CD4-positive, alpha-beta T cell (primary cell): ENCODE measurements around the gene JCAD. TPM values are rescaled to one million over a fixed set of nuclear protein-coding genes. Genes with fewer than 3 reads are reported as not detected.

Source experiments
- ATAC-seq: fragments of 200-7000 bp; cut with Tn5 transposase; one replicate; pipeline ENCODE4 v1.10.0; 2022; ENCODE audit warnings: mild to moderate bottlenecking; ENCODE audit not compliant: poor library complexity
- CTCF ChIA-PET: fragments of 350-600 bp; sonication (Branson Sonifier 250); formaldehyde crosslinking; loops from one replicate; lab custom pipeline; 2021; ENCODE audit warnings: antibody characterized with exemption, inconsistent platforms; lab: Charles Lee
- POLR2A ChIA-PET: fragments of 350-600 bp; sonication (Branson Sonifier 250); formaldehyde crosslinking; loops from one replicate; lab custom pipeline; 2021; ENCODE audit warnings: antibody characterized with exemption, inconsistent platforms; lab: Charles Lee
- DNase-seq, 14 experiments: peaks; one replicate each; pipeline ENCODE4 v3.0.0-alpha.2; 2013 to 2020; ENCODE audit warnings: mixed read lengths in 2 of 14
- H3K27ac ChIP-seq, 2 donors: one replicate each; pipeline versions ENCODE4 v1.5.1 to v1.7.0; 2013; ENCODE audit warnings: low read length in 2 of 2, low read depth in 1 of 2, mild to moderate bottlenecking in 1 of 2
- H3K27me3 ChIP-seq, 2 experiments: 1 replicate in 1 of 2; 2 replicates in 1 of 2; pipeline versions ENCODE4 v1.6.1 to v1.7.0; 2013; ENCODE audit warnings: low read length in 2 of 2, control low read depth in 1 of 2, mild to moderate bottlenecking in 1 of 2, moderate library complexity in 1 of 2; ENCODE audit not compliant: insufficient read depth in 2 of 2, control insufficient read depth in 1 of 2
- H3K36me3 ChIP-seq: one replicate; pipeline ENCODE4 v1.6.1; 2013; ENCODE audit warnings: low read length, control low read depth; ENCODE audit not compliant: insufficient read depth
- H3K4me1 ChIP-seq: one replicate; pipeline ENCODE4 v1.6.1; 2013; ENCODE audit warnings: low read length, control low read depth; ENCODE audit not compliant: insufficient read depth
- H3K4me3 ChIP-seq: one replicate; pipeline ENCODE4 v1.5.1; 2013; ENCODE audit warnings: mild to moderate bottlenecking, low read length, moderate library complexity
- H3K9me3 ChIP-seq, 2 experiments: 1 replicate in 1 of 2; 2 replicates in 1 of 2; pipeline versions ENCODE4 v1.6.1 to v1.7.0; 2013; ENCODE audit warnings: low read length in 2 of 2, mild to moderate bottlenecking in 2 of 2, control low read depth in 1 of 2, moderate library complexity in 1 of 2; ENCODE audit not compliant: control insufficient read depth in 1 of 2, insufficient read depth in 1 of 2
- H3K27ac Mint-ChIP-seq: one replicate; pipeline ENCODE4 v1.8.0; 2020; ENCODE audit warnings: mixed read lengths
- H3K27me3 Mint-ChIP-seq: one replicate; pipeline ENCODE4 v1.8.0; 2021; ENCODE audit warnings: mixed read lengths
- H3K36me3 Mint-ChIP-seq: one replicate; pipeline ENCODE4 v1.8.0; 2021; ENCODE audit warnings: low read depth, mixed read lengths
- H3K4me1 Mint-ChIP-seq: one replicate; pipeline ENCODE4 v1.8.0; 2021; ENCODE audit warnings: low read depth, mixed read lengths
- H3K4me3 Mint-ChIP-seq: one replicate; pipeline ENCODE4 v1.8.0; 2020; ENCODE audit warnings: mild to moderate bottlenecking, mixed read lengths
- H3K9me3 Mint-ChIP-seq: one replicate; pipeline ENCODE4 v1.8.0; 2020; ENCODE audit warnings: mixed read lengths
- CTCF ChIP-seq: fragments of 200-600 bp; IDR thresholded peaks from one replicate; pipeline ENCODE4 v1.8.0; 2022; ENCODE audit warnings: antibody characterized with exemption, mild to moderate bottlenecking
- intact Hi-C, 2 experiments: fragments of 100-400 bp; cut with DNase I in 1 of 2; cut with micrococcal nuclease in 1 of 2; formaldehyde crosslinking; loops; one replicate each; pipeline versions ENCODE4 v1.15.1 to v1.9.0; 2023 to 2025; cut with DNase I, micrococcal nuclease
- total RNA-seq, 174 experiments: library from RNA in 2 of 174; stranded (reverse) in 2 of 174; gene quantifications; one replicate each; pipeline ENCODE4 v1.2.3 and lab custom pipeline; 2021 to 2026

Gene JCAD
- total RNA-seq, 2 experiments from 2014 or later = not detected

GRCh38 chr10:30040597-30040996, 18.8 kb downstream of the JCAD start:
- H3K4me1 ChIP-seq = no peaks in the 10 kb centered on the region
- CTCF ChIA-PET = no interaction called here
- H3K27ac Mint-ChIP-seq = no peak overlapping the region
- peaks cover 44 to 53% of the 10 kb centered on the region in 2 experiments for H3K27me3 ChIP-seq
- H3K27ac ChIP-seq = no peak overlapping the region
- H3K4me3 ChIP-seq = no peak overlapping the region
- no peaks in the 10 kb centered on the region for H3K9me3 Mint-ChIP-seq
- no peak overlapping the region for H3K4me3 Mint-ChIP-seq
- H3K4me1 Mint-ChIP-seq = peaks cover 3% of the 10 kb centered on the region
- no peaks in the 10 kb centered on the region for H3K36me3 Mint-ChIP-seq
- intact Hi-C loops = no loop called here
- H3K36me3 ChIP-seq = no peaks in the 10 kb centered on the region
- POLR2A ChIA-PET = interaction anchor here (2.0 kb wide), 1 partner anchor 13 kb away, joined by 9 read pairs; no protein-coding TSS in a partner anchor
- ATAC-seq = no peak
- peaks cover 0 to 5% of the 10 kb centered on the region in 2 experiments for H3K9me3 ChIP-seq
- peaks cover 93% of the 10 kb centered on the region for H3K27me3 Mint-ChIP-seq
- no peak for DNase-seq
- no peak for TF ChIP-seq CTCF

GRCh38 chr10:30039988-30040387, 19.4 kb downstream of the JCAD start:
- intact Hi-C loops = no loop called here
- Histone ChIP-seq H3K9me3 (peaks cover 0 to 5% of the 10 kb centered on the region in 2 experiments), H3K36me3 (no peaks in the 10 kb centered on the region), H3K27me3 (peaks cover 40 to 52% of the 10 kb centered on the region in 2 experiments), H3K27ac (no peak overlapping the region), H3K4me3 (no peak overlapping the region), H3K4me1 (no peaks in the 10 kb centered on the region)
- no peak for TF ChIP-seq CTCF
- H3K27me3 Mint-ChIP-seq = peaks cover 93% of the 10 kb centered on the region
- H3K4me3 Mint-ChIP-seq = no peak overlapping the region
- H3K4me1 Mint-ChIP-seq = peaks cover 5% of the 10 kb centered on the region
- ChIA-PET CTCF (no interaction called here), POLR2A (interaction anchor here (2.0 kb wide), 1 partner anchor 12 kb away, joined by 9 read pairs; no protein-coding TSS in a partner anchor)
- no peaks in the 10 kb centered on the region for H3K9me3 Mint-ChIP-seq
- H3K36me3 Mint-ChIP-seq = no peaks in the 10 kb centered on the region
- DNase-seq (no peak), ATAC-seq (no peak)
- no peak overlapping the region for H3K27ac Mint-ChIP-seq

- intact Hi-C loops = no loop called here
- H3K27me3 Mint-ChIP-seq = peaks cover 93% of the 10 kb centered on the region
- POLR2A ChIA-PET = no interaction called here
Measured at GRCh38 chr10:30039567-30039966, 19.8 kb downstream of the JCAD start.

More at GRCh38 chr10:30039567-30039966, 19.8 kb downstream of the JCAD start:
- H3K9me3 Mint-ChIP-seq = no peaks in the 10 kb centered on the region
- Histone ChIP-seq H3K27ac (no peak overlapping the region), H3K36me3 (no peaks in the 10 kb centered on the region), H3K9me3 (peaks cover 0 to 5% of the 10 kb centered on the region in 2 experiments), H3K4me3 (no peak overlapping the region), H3K27me3 (peaks cover 40 to 55% of the 10 kb centered on the region in 2 experiments), H3K4me1 (no peaks in the 10 kb centered on the region)
- H3K4me1 Mint-ChIP-seq = peaks cover 8% of the 10 kb centered on the region
- DNase-seq (no peak), ATAC-seq (no peak)
- no peak overlapping the region for H3K4me3 Mint-ChIP-seq
- no peak for TF ChIP-seq CTCF
- H3K27ac Mint-ChIP-seq = no peak overlapping the region
- H3K36me3 Mint-ChIP-seq = no peaks in the 10 kb centered on the region
- CTCF ChIA-PET = no interaction called here
